GM18909 (cell line): Measurements from ENCODE around the gene SH3GLB1.
"Not testable (repeated sequence)": the region's sequence is repeated elsewhere in the genome, so short reads cannot be mapped to it uniquely, and the experiment has no call there.

Experiments
- ATAC-seq: cut with Tn5 transposase; IDR thresholded peaks from one replicate; pipeline ENCODE4 v1.9.1; 2021; ENCODE audit warnings: mild to moderate bottlenecking; ENCODE audit not compliant: unreplicated experiment, poor library complexity

The SH3GLB1 gene

DNA sequence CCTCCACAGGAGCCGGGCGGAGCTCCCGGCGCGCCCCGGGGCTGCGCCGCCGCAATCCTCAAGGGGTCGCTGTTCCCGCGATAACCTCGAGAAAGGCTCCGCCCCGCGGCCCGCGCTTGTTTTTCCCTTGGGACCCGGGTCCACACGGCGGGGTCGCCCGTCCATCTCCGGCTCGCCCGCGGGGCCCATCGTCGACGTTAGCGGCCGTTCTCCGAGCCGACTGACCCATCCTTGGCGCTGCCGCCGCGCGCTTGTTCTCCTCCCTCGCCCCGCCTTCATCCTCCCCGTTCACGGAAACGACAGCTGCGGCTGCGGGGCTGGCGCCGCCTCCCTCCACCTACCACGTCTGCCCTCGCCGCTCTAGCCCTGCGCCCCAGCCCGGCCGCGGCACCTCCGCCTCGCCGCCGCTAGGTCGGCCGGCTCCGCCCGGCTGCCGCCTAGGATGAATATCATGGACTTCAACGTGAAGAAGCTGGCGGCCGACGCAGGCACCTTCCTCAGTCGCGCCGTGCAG is at the start of gene SH3GLB1:
SH3GLB1 (plus strand) TSS at position 119 of the 514 bp plus-strand sequence; CDS start at position 443, 324 bp downstream.
- ATAC-seq, result peak; percentile 90

DNA sequence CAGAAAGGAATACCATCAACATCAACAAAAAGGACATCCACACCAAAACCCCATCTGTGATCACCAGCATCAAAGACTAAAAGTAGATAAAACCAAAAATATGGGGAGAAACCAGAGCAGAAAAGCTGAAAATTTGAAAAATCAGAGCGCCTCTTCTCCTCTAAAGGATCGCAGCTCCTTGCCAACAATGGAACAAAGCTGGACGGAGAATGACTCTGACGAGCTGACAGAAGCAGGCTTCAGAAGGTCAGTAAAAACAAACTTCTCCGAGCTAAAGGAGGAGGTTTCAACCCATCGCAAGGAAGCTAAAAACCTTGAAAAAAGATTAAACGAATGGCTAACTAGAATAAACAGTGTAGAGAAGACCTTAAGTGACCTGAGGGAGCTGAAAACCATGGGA is 46.0 kb upstream of the SH3GLB1 start:
- not testable (repeated sequence) for ATAC-seq

DNA sequence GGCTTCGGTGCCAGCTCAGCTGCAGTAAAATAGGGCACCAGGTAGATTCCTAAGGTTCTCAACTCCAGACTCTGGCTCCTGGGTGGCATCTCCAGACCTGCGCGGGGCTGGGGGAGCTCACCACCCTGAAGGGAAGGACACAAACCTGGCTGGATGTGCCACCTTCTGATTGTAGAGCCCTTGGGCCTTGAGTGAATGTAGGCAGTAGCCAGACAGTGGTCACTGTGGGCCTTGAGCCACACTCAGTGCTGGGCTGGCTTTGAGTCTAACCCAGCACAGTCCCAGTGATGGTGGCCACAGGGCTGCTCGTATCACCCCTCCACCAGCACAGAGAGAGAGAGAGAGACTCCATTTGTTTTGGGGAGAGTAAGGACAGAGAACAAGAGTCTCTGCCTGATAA is 38.0 kb upstream of the SH3GLB1 start:
- no peak for ATAC-seq

DNA sequence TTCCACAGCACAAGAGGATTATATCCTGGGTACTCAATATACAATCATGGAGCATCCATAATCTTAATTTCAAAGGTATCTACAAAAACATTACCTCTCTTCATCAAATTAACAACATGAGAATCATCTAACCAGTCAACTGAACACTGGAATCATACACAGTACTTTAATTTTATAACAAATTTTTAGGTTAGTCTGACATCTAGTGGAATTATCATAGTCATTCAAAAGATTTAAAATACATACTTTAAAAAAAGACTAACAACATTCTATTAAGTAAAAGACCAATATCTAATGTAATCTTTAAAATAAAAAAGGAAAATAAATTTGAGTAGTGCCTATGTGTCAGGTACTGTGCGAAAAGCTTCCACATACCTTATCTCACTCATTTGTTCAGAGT is 16.8 kb upstream of the SH3GLB1 start:
- ATAC-seq, result no peak

DNA sequence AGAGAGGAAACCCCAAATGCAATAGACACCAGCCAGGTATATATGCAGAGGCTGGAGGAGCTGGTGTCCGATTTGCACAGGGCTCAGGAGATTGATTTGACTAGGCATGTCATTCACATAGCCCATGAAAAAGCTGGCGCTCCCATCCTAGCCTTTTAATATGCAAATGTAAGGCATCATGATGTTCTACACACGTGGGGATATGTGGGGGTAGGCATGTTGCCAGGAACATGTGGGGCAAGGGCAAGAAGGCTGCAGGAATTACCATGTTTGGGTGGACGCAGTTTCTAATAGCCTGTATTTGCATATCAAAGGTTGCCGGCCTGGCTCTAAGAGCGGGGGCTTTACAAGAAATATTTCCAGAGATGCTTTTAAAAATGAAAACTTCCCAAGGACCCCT is 11.7 kb upstream of the SH3GLB1 start:
- ATAC-seq, result no peak

DNA sequence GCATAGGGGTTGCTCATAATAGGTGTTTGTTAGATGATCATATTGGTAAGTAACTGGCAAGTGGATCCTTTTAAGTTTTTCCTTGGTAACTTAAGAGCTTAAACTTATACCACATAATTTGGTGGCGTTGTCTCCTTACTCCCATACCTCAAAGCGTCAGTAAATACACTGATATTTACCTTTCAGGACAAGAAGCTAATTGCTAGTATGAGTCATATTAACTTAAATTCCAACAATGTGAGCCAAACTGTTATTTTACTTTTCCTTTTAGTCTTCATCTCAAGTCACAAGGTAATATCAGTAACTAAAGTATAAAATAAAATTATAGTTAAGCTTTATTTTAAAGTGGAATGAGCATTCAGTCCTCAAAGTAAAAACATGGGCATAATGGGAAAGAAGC is 9.0 kb upstream of the SH3GLB1 start:
- no peak for ATAC-seq

DNA sequence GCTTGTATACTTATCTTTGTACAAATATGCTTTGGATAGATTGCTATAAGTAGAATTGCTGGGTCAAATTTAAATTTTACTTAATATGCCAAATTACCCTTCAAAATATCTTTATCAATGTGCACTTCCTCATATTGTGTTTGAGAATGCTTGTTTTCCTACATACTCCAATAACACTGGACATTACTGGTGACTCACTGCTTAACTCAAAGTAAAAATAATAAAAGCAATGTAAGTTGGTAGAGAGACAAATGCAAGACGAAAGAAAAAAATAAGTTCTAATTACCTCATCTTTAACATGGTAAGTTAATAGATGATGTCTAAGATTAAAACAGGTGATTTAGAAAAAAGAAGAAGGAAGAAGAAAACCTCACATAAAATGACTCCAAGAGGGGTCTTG is 7.9 kb upstream of the SH3GLB1 start:
- no peak for ATAC-seq

DNA sequence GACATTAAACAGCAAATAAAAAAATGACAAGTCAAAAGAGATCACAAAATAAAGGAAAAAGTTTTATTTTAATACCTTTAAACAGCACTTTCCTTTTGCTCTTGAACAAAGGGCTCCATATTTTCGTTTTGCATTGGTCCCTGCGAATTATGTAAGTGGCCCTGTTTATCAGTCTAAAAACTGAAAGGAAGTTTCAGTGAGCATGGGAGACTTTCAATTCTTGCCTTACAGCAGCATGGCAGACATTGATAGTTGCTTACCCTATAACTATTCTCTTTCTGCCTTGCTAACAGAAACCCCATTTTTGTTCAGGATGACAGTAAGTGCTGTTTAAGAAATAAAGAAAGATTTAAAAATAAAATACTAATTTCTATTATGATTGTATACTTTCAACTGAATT is 5.2 kb upstream of the SH3GLB1 start:
- ATAC-seq, result no peak

DNA sequence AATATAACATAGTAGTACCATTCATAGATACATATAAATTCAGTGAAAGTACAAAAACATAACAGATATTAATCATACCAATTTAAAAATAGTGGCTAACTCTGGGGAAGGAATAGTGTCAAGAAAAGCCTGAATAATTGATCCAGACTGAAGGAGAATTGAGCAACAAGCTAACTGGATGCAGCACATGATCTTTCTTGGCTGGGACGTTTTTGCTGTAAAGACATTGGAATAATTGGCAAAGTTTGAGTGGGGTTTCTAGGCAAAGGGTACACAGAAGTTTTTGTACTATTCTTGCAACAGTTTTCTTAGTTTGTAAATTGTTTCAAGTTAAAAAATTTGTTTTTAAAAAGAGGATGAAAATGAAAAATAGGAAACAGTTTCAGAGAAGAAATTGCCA is 2.6 kb upstream of the SH3GLB1 start:
- ATAC-seq, result no peak

DNA sequence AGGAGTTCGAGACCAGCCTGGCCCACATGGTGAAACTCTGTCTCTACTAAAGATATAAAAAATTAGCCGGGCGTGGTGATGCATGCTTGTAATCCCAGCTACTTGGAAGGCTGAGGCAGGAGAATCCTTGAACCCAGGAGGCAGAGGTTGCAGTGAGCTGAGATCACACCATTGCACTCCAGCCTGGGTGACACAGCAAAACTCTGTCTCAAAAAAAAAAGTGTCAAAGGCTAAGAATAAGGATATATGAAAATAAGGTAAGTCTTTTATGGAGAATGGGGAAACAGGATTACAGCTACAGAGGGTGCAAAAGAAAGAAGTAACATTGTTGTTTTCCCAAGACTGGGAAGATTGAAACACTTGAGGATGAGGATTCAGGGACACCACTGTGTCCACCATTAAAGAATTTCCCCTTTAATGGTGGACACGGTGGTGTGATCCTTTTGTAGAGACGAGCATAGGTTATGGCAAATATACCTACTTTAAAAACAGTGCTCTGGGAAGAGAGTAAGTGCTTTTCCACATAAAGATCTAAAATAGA is 1.4 kb upstream of the SH3GLB1 start:
- not testable (repeated sequence) for ATAC-seq

DNA sequence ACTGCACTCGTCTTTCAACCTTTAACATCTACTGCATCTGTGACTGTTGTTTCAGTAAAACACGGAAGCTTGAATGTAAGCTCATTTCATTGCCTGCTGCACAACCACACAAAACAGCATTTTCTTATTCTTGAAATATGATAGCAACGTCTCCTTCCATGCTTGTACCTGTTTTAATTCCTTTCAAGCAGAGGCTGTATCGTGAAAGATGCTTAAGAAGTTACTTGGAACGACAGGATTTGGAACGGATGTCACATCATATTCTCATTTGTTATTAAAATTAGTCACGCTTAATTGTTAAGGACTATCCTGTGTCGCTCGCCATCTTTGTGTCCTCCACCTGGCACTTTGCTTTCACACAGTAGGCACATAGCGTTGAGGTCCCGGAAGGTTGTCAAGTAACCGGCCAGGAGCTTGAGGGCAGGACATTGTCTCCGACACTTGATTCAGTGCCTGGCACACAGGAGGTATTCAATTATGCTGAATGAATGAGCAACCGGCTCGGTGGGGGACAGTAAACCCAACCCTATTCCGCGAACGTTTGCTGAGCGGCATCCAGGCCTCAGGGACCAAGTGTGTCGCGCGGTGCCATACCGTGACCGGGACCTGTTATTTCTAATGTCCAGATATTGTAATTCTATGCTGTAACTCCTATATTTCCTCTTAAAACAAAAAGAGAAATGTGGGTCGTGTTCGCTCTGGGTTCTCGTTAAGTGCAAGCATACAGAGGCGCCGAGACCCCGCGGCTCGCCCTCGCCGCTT is 499 bp upstream of the SH3GLB1 start:
- ATAC-seq, result peak; percentile 48

DNA sequence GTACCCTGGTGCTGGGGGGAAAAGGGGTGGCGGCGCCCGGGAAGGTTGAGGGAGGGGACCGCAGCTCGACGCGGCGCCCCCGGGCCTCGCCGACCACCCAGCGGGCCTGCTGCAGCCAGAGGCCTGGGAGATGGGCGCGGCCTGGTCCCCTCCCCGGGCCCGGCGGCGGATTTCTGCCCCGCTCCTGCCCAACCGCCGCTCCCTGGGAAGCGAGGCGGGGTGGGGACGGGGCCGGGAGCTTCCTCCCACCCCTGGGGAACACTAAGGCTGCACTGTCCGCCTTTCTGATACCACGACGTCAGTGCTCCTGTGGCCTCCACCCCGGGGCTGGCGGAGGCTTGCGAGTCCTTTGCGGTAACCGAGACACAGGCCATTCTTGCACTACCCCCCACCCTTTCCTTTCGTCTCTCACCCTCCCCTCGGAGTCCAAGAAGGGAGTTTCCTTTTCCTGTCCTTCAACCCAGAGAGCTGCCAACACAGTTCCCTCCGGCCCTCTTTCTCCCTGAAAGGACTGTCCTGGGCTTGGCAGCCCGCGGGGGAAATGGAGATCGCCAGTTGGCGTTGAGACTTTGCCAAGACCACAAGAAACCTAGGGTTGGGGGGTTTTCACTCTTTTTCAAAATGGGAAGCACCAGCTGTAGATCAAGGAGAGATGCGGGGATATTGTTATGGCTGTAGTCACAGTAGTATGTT is 742 bp downstream of the SH3GLB1 start:
- peak; percentile 34 for ATAC-seq

DNA sequence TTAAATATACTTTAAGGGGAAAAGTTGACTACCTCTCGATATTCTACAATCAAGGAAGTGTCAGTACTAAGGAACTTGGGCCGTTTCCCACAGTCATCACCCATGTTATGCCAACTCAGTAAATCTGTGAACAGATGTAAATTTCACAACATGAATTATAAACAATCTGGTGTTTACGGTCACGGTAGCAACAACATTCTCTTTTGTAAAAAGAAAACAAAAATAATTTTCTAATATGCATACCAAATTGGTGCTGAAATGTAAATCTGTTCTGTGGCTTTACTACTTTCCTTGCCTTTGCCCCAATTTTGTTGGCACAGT is 1.2 kb downstream of the SH3GLB1 start:
- ATAC-seq, result no peak

DNA sequence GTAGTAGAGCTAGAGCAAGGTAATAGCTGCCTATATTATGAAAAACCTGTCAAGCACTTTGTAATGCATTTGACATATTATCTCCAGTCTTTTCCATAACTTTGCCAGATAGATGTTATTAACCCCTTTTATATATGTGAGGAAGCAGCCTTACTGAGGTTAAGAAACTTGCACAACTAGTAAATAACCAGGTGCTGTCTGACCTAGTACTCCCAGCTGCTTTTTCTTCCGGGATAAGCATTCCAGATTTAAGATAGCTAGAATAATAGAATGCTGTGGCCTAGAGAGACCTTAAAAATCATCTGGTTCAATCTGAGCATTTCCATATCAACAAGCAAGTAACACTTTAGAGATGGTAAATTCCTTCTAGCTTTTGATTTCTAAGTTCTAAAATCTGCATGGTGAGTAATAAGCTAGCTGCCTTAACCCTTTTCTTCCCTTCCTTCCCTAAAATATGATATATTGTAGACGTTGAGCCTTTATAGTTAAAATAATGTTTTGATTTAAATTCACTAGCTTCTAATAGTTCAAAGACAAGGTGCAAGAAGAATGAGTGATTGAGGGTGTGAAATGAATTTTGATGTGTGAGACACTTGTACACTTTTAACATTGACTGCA is 1.8 kb downstream of the SH3GLB1 start:
- ATAC-seq, result no peak

DNA sequence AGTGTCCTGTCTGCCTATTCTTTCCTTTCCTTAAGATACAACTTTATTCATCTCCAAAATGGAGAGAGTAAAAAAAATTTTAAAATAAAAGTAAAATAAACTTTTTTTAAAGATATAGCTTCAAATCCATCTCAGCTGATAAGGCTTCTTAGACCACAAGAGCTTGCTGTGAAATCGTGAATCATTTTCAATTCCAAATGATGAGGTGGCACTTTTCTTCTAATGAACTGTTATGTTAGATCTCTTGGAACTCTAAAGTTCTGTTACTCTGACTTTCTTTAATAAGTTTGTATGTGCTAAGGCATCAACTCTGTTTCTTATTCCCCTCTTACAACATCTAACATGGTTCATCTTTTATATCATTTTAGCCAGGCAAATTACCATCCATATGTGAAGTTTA is 4.5 kb downstream of the SH3GLB1 start:
- ATAC-seq, result no peak

DNA sequence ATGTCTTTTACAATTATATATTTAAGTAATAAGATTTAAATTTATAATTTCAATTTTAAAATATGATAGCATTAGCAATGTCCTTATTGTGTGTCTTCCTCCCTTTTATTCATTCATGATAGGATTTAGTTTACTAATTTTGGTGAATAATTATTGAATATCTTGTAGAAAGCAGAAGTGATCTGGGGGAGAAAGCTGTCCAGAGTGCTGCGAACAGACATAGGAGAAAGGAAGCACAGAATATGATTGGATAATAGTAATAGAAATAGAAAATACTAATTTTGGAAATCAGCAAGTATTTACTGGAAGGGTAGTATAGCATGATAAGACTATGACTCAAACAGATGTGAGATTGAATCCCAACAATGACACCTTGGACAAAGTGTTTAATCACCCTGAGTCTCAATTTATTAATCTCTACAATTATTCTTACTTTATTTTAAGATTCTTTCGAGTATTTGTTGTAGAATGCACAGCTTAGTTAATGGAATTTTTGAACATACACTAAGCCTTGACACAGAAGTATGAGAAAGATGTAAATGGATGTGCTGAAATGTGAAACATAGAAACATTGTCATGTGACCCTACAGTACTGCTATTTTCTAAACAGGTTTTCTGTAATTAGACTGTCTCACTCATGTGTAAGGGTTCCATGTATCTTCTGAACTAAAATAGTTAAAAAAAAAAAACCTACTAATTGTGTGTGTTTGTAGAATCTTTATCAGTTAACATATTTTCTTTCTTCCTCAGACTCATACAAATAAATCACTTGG is 7.9 kb downstream of the SH3GLB1 start:
- ATAC-seq, result no peak

DNA sequence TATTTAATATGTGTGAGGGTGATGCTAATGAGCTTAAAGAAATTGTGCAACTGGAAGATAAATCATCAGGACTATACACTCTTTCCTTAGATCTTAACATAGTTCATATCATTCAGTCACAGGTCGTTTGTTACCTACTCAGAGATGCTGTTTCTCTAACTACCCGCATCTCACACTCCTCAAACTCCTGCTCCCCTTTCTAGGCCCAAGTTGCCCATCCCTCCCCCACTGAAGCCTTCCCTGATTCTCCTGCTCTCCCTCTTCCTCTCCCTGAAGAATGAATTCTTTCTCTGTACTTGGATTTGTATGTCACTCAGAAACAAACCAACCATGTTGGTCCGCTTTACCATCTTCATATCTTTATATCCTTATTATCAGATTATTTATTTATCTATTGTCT is 9.1 kb downstream of the SH3GLB1 start:
- no peak for ATAC-seq

DNA sequence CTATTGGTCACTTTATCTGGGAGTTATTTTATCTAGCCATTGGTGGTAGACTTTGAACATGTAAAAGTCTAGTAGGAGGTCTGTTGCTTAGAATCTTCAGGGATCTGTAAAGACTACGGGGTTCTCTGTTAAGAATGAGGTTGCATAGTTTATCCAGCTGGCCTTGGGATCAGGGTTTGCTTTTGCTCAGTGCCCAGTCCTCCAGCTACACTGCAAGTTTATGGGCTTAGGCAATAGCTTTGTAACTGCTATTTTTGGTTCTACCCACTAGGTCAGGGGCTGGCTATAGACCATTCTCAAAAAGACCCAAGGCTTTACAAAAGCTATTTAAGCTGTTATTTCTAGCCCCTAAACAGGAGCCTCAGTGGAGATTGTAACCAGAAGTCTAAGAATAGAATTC is 9.8 kb downstream of the SH3GLB1 start:
- no peak for ATAC-seq

DNA sequence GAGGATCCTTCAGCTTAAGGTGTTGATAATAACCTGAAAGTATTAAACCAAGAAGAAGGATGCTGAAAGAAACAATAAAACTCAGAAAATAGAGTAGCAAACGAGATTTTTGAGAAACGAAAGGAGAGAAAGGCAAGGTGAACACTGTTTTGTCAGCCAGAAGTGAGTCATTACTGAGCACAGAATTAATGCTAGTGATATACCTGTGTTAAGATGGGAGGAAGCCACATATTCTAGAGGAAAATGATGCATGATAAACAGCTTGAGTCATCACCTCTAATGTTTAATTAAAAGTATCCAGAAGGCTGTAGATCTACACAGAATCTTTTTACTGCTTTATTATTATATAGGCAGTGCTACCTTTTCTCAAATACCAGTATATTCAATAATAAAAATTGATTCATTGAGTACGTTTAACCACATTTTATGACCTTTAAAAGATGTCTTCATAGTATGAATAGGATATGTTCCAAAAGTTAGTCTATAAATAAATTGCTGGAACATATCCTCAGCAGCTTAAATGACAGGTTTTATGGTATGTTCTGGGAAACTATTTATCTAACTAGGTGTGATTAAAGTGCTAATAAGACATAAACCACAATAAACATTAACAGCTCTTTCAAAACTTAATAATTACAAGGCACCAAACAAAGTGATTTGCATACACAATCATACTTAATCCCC is 10.3 kb downstream of the SH3GLB1 start:
- ATAC-seq, result no peak

DNA sequence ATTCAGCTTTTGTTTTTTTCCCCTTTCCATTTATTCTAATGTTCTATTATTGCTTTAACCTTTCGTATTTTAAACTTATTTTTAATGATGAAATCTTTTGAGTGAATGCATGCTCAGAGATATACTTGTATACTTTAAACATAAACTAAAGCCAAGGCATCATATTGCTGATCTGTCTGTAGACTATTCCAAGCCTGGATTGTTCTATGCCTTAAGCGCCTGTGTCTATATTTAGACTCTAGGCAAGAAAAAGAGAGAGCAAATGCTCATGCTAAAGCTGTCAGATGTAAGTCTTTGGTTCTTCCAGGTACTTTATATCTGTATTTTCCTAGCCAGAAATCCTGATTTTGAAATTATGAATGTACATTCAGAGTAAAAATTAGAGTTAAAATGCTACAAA is 14.4 kb downstream of the SH3GLB1 start:
- ATAC-seq, result no peak
